NCI-H1694 treated with DMSO at 0.1 percent for 48 hours (cell line): ENCODE data around the gene IKZF3.
"Not testable (repeated sequence)": the region's sequence is repeated elsewhere in the genome, so short reads cannot be mapped to it uniquely, and the experiment has no call there.

Experiments
- DNase-seq: peaks from one replicate; lab custom pipeline; 2025; lab: John Stamatoyannopoulos, UW

IKZF3 gene

DNA sequence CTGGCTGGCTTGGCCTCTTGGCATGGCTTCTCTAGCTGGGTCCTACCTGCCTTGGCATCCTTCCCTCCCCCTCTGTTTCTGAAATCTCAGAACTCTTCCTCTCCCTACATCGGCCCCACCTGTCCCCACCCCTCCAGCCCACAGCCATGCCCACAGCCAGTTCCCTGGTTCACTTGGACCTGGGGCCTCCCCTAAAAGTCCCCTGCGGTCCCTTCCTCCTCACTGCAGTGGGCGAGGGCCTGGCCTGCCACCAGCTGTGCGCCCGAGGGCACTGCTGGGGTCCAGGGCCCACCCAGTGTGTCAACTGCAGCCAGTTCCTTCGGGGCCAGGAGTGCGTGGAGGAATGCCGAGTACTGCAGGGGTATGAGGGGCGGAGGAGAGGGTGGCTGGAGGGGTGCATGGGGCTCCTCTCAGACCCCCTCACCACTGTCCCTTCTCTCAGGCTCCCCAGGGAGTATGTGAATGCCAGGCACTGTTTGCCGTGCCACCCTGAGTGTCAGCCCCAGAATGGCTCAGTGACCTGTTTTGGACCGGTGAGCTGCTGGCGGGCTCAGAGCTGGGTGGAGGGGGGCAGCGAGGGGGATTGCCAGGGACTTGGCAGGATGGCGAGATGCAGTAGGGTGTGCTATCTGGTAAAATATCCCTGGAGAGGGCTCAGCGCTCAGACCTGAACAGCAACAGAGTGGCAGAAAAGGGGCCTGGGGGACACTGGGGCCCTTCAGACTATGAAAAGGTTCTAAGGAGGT is 147.9 kb downstream of the IKZF3 start:
- no peak for DNase-seq

DNA sequence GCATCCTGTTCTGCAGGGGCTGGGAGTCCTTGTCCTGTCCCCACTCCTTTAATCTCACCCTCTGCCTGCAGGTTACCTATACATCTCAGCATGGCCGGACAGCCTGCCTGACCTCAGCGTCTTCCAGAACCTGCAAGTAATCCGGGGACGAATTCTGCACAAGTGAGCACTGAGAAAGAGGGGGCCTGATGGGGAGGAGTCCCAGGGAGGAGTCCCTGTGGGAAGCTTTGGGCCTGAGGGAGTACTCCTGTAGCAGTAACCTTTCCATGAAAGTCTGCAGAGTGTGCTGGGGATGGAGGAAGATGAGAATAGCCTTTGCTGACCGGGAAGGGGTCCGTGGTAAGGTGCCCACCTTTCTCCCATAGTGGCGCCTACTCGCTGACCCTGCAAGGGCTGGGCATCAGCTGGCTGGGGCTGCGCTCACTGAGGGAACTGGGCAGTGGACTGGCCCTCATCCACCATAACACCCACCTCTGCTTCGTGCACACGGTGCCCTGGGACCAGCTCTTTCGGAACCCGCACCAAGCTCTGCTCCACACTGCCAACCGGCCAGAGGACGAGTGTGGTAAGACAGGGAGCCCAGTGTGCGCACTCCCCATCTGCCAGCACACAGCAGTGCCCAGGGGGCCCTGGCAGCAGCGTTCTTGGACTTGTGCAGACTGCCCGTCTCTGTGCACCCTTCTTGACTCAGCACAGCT is 148.6 kb downstream of the IKZF3 start:
- DNase-seq = no peak

DNA sequence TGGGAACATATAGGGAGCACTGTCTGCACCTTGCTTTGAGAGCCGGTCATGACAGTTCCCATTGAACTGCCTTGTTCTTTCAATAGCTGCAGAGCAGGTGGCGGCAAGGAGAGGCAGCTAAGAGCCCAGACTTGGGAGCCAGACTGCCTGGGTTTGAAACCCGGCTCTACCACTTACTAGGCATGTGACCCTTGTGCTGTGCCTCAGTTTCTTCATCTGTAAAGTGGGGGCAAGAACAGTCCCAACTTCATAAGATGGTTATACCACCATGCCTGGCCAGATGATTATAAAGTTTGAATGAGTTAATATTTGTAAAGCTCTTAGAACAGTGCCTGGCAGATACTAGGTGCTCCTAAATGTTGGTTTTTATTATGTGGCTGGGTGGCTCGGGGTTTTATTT is 149.9 kb downstream of the IKZF3 start:
- no peak for DNase-seq

DNA sequence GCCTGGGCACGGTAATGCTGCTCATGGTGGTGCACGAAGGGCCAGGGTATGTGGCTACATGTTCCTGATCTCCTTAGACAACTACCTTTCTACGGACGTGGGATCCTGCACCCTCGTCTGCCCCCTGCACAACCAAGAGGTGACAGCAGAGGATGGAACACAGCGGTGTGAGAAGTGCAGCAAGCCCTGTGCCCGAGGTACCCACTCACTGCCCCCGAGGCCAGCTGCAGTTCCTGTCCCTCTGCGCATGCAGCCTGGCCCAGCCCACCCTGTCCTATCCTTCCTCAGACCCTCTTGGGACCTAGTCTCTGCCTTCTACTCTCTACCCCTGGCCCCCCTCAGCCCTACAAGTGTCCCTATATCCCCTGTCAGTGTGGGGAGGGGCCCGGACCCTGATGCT is 152.3 kb downstream of the IKZF3 start:
- no peak for DNase-seq

DNA sequence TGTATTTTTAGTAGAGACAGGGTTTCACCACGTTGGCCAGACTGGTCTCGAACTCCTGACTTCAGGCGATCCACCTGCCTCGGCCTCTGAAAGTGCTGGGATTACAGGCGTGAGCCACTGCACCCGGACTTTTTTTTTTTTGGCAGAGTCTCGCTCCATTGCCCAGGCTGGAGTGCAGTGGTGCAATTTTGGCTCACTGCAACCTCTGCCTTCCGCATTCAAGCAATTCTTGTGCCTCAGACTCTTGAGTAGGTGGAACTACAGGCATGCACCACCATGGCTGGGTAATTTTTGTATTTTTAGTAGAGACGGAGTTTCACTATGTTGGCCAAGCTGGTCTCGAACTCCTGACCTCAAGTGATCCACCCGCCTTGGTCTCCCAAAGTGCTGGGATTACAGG is 153.0 kb downstream of the IKZF3 start:
- DNase-seq = not testable (repeated sequence)

DNA sequence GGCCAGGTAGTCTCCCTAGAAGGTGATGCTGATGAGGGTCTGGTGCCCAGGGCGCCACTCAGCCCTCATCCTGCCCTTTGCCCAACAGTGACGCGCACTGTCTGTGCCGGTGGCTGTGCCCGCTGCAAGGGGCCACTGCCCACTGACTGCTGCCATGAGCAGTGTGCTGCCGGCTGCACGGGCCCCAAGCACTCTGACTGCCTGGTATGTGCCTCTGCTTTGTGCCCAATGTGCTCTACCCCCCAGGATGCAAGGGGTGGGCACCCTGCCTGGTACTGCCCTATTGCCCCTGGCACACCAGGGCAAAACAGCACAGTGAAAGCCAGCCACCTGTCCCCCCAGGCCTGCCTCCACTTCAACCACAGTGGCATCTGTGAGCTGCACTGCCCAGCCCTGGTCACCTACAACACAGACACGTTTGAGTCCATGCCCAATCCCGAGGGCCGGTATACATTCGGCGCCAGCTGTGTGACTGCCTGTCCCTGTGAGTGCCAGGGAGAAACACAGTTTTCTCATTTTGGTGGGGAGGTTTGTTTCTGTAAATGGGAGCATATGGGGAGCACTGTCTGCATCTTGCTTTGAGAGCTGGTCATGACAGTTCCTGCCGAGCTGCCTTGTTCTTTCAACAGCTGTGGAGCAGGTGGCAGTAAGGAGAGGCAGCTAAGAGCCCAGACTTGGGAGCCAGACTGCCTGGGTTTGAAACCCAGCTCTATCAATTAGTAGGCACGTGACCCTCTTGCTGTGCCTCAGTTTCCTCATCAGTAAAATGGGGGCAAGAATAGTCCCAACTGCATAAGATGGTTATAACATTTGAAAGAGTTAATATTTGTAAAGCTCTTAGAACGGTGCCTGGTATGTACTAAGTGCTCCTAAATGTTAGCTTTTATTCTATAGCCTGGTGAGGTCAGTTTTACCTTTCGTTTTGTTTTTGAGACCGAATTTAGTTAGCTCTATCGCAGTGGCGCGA is 153.8 kb downstream of the IKZF3 start:
- DNase-seq = peak; percentile 37

DNA sequence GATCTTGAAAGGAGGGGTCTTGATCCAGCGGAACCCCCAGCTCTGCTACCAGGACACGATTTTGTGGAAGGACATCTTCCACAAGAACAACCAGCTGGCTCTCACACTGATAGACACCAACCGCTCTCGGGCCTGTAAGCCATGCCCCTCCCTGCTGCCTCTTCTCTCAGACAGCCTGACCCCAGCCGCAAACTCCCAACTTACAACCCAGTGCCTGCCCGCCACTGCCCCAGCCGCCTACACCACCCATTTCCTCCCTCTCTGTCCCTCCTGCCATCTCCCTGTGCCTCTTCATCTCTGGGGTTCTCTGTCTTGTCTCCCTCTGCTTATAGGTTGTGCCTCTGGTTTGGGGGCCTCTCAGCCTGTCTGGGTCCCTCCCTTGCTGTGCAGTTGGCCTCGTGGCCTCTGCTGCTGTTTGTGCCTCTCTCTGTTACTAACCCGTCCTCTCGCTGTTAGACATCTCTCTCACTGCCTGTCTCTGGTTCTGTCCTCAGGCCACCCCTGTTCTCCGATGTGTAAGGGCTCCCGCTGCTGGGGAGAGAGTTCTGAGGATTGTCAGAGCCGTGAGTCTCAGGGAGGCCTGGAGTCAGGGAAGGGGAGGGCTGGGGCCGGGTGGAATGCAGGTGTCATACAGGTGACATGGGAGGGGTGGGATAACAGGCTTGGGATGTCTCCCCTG is 154.7 kb downstream of the IKZF3 start:
- DNase-seq = no peak
